Smooth muscle cell (in vitro differentiated cells): ENCODE measurements around the gene GRIK5. TPM values are rescaled to one million over a fixed set of nuclear protein-coding genes. Genes with fewer than 3 reads are reported as not detected.

Source experiments
- DNase-seq: peaks from one replicate; lab custom pipeline; 2025; ENCODE audit not compliant: unreplicated experiment; lab: John Stamatoyannopoulos, UW
- H2AFZ ChIP-seq: fragments of 200-600 bp; sonication (generic); 2 replicates; pipeline ENCODE4 v1.6.0; 2016; ENCODE audit warnings: antibody characterized with exemption, low read depth, mild to moderate bottlenecking
- H3F3A ChIP-seq: fragments of 200-600 bp; sonication (generic); 2 replicates; pipeline ENCODE4 v1.6.0; 2017; ENCODE audit warnings: antibody characterized with exemption, low read depth
- H3K27ac ChIP-seq: fragments of 200-600 bp; sonication (generic); 2 replicates; pipeline ENCODE4 v1.5.1; 2016; ENCODE audit warnings: low read depth, mild to moderate bottlenecking
- H3K27me3 ChIP-seq: fragments of 200-600 bp; sonication (generic); 2 replicates; pipeline ENCODE4 v1.6.1; 2016; ENCODE audit warnings: low read depth, mild to moderate bottlenecking
- H3K36me3 ChIP-seq: fragments of 200-600 bp; sonication (generic); 2 replicates; pipeline ENCODE4 v1.5.1; 2016; ENCODE audit warnings: low read depth
- H3K4me1 ChIP-seq: fragments of 200-600 bp; sonication (generic); 2 replicates; pipeline ENCODE4 v1.5.1; 2016; ENCODE audit warnings: low read depth
- H3K4me2 ChIP-seq: fragments of 200-600 bp; sonication (generic); 2 replicates; pipeline ENCODE4 v1.6.0; 2016; ENCODE audit warnings: mild to moderate bottlenecking
- H3K4me3 ChIP-seq: fragments of 200-600 bp; sonication (generic); 2 replicates; pipeline ENCODE4 v1.5.1; 2016; ENCODE audit warnings: mild to moderate bottlenecking
- H3K79me2 ChIP-seq: fragments of 200-600 bp; sonication (generic); 2 replicates; pipeline ENCODE4 v1.6.0; 2016; ENCODE audit warnings: low read depth, mild to moderate bottlenecking
- H3K9ac ChIP-seq: fragments of 200-600 bp; sonication (generic); 2 replicates; pipeline ENCODE4 v1.6.0; 2016; ENCODE audit warnings: low read depth
- H3K9me3 ChIP-seq: fragments of 200-600 bp; sonication (generic); replicated peaks from 2 replicates; pipeline ENCODE4 v1.5.1; 2016; ENCODE audit warnings: low read depth
- H4K20me1 ChIP-seq: fragments of 200-600 bp; sonication (generic); 2 replicates; pipeline ENCODE4 v1.6.0; 2016; ENCODE audit warnings: low read depth
- CTCF ChIP-seq: fragments of 200-600 bp; sonication (generic); IDR thresholded peaks from 2 replicates; pipeline ENCODE4 v1.5.1; 2017; ENCODE audit warnings: borderline replicate concordance, mild to moderate bottlenecking, antibody characterized with exemption; ENCODE audit not compliant: insufficient read depth, poor library complexity, severe bottlenecking
- WGBS: methylation state at CpG from one replicate; pipeline ENCODE4 v1.1.7; 2016; ENCODE audit warnings: low lambda C conversion rate; 5-methylcytosine and 5-hydroxymethylcytosine counted together
- polyA plus RNA-seq: library from polyadenylated mRNA; unstranded; fragments of >200 nt; fragmentation: Nextera tagmentation; extraction: Ambion mirVana; gene quantifications from 2 replicates; pipeline ENCODE4 v1.2.1, GENCODE V29; 2016
- total RNA-seq: library from RNA; depleted of rRNA; stranded (reverse); fragments of >200 nt; gene quantifications from 2 replicates; pipeline ENCODE4 v1.2.3, GENCODE V29; 2014

The GRIK5 gene
- total and polyA plus RNA-seq, 2 experiments from 2014 or later, result 0.67 to 2.0 TPM

DNA sequence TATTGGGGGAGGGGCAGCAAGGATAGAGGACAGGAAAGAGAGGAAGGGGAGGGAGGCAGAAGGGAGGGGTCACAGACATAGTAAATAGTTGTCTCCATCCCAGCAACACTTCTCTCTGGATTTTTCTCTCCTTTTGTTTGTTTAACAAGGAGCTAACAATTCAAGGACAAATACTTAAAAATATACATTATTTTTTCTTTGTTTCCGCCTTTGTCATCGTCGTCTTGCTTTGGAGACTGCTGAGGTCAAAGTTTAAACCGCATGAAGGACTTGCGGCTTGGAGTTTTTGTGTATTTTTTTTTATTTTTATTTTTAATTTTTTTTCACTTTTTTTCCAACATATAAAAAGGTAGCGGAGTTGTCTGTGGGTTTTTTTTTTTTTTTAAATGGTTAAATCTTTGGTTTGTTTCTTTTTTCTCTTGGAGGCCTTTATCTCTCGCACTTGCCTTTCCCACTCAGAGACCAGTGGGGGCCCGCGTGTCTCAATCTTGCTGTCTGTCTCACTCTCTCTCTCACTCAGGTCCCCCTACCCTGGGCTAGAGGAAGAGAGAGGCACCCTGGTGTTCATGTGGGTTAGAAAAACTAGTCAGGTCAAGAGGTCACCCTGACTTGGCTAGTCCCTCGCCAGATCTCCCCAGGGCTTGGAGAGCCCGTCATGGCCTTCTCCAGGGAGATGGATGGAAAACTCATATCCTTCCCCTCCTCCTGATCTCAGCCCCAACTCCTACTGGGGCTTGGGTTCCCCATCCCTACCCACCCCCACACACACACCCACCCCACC, 17.0 kb upstream of the GRIK5 start:
- no peak for TF ChIP-seq CTCF
- Histone ChIP-seq H3K9ac (no peak overlapping the region), H3F3A (peaks cover 3% of the 10 kb centered on the region), H3K9me3 (no peaks in the 10 kb centered on the region), H3K4me3 (no peak overlapping the region), H3K4me1 (peaks cover 6% of the 10 kb centered on the region), H4K20me1 (peaks cover under 1% of the 10 kb centered on the region), H3K36me3 (no peaks in the 10 kb centered on the region), H3K27ac (no peak overlapping the region), H3K79me2 (peaks cover 16% of the 10 kb centered on the region), H3K4me2 (no peak overlapping the region), H3K27me3 (no peaks in the 10 kb centered on the region), H2AFZ (no peak overlapping the region)
- no peak for DNase-seq
- WGBS, result 87% methylated on average over 10 of the region's 11 CpGs

DNA sequence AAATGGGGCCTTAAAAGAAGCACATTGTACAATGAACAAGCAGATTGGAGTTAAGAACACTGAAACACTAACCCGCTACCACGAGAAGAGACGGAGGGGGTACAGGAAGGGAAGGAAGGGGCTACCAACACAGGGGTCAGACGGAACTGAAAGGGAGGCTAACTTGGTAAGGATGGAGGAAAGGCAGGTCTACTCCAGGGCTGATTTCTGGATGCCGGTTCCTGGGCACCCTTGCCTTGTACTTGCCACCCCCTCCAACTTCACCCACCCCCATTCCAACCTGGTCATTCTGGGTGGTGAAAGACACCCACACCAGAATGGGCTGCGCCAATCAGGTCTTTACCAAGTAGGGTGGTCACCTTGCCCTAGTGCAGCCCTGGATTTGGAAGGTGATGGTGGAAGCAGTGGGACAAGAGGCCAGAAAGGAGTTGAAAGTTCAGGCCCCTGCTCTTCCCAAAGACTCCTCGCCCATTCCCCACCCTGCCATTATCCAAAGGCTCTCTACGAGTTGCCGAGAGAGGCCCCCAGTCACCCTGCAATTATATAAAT, 16.3 kb upstream of the GRIK5 start:
- H3K9ac ChIP-seq, result no peak overlapping the region
- no peak for DNase-seq
- H3K9me3 ChIP-seq, result no peaks in the 10 kb centered on the region
- peaks cover 3% of the 10 kb centered on the region for H3F3A ChIP-seq
- H4K20me1 ChIP-seq, result peaks cover 8% of the 10 kb centered on the region
- H3K36me3 ChIP-seq, result no peaks in the 10 kb centered on the region
- H3K79me2 ChIP-seq, result peaks cover 16% of the 10 kb centered on the region
- no peak for TF ChIP-seq CTCF
- no peak overlapping the region for H2AFZ ChIP-seq
- H3K27ac ChIP-seq, result no peak overlapping the region
- peaks cover 6% of the 10 kb centered on the region for H3K4me1 ChIP-seq
- 91% methylated on average over 9 of the region's 9 CpGs for WGBS
- no peak overlapping the region for H3K4me3 ChIP-seq
- no peaks in the 10 kb centered on the region for H3K27me3 ChIP-seq
- H3K4me2 ChIP-seq, result no peak overlapping the region

GRCh38 chr19:42083537-42083936, 13.5 kb upstream of the GRIK5 start:
- Histone ChIP-seq H3K4me2 (no peak overlapping the region), H3K79me2 (peaks cover 22% of the 10 kb centered on the region), H3K4me1 (peaks cover 1% of the 10 kb centered on the region), H3K9me3 (no peaks in the 10 kb centered on the region), H3K27me3 (no peaks in the 10 kb centered on the region), H2AFZ (no peak overlapping the region), H3K4me3 (no peak overlapping the region), H3K9ac (no peak overlapping the region), H3K27ac (no peak overlapping the region), H4K20me1 (peaks cover 33% of the 10 kb centered on the region), H3F3A (peaks cover 3% of the 10 kb centered on the region), H3K36me3 (no peaks in the 10 kb centered on the region)
- DNase-seq, result no peak
- no peak for TF ChIP-seq CTCF
- 94% methylated on average over 5 of the region's 5 CpGs for WGBS
